ENCODE data around the gene PLSCR5. TPM values are rescaled to one million over a fixed set of nuclear protein-coding genes. Genes with fewer than 3 reads are reported as not detected.
A peak's percentile ranks its signal among the peaks of the same experiment; 100 is the strongest.

PLSCR5 gene
- total RNA-seq, 1 donor from 2014 or later: not detected

- Mint-ChIP-seq H3K36me3 (ENCODE audit: unreplicated experiment) (no peaks in the 10 kb centered on the region), H3K27ac (ENCODE audit: unreplicated experiment) (no peak overlapping the region), H3K27me3 (ENCODE audit: unreplicated experiment) (no peaks in the 10 kb centered on the region), H3K4me1 (ENCODE audit: unreplicated experiment) (peaks cover 11% of the 10 kb centered on the region), H3K4me3 (ENCODE audit: unreplicated experiment) (no peak overlapping the region), H3K9me3 (ENCODE audit: unreplicated experiment) (no peaks in the 10 kb centered on the region)
- TF ChIP-seq CTCF (IDR thresholded peaks at IDR 0.05): no peak
- DNase-seq (ENCODE audit: extremely low spot score, unreplicated experiment): no peak
Observed at GRCh38 chr3:146628671-146629070, 23.5 kb upstream of the PLSCR5 start.

- H3K27ac Mint-ChIP-seq (ENCODE audit: unreplicated experiment): no peak overlapping the region
Observed at GRCh38 chr3:146626403-146627122, 21.4 kb upstream of the PLSCR5 start.

GRCh38 chr3:146625186-146625775 is 20.1 kb upstream of the PLSCR5 start:
- Mint-ChIP-seq H3K36me3 (ENCODE audit: unreplicated experiment) (no peaks in the 10 kb centered on the region), H3K27me3 (ENCODE audit: unreplicated experiment) (no peaks in the 10 kb centered on the region), H3K9me3 (ENCODE audit: unreplicated experiment) (no peaks in the 10 kb centered on the region), H3K4me1 (ENCODE audit: unreplicated experiment) (peaks cover 11% of the 10 kb centered on the region), H3K4me3 (ENCODE audit: unreplicated experiment) (peak overlapping the region; percentile 52), H3K27ac (ENCODE audit: unreplicated experiment) (peak overlapping the region; percentile 71)
- no peak for TF ChIP-seq CTCF (IDR thresholded peaks at IDR 0.05)
- DNase-seq (ENCODE audit: extremely low spot score, unreplicated experiment): no peak

More at GRCh38 chr3:146626403-146627122, 21.4 kb upstream of the PLSCR5 start:
- TF ChIP-seq CTCF (IDR thresholded peaks at IDR 0.05): no peak
- Mint-ChIP-seq H3K4me3 (ENCODE audit: unreplicated experiment) (no peak overlapping the region), H3K9me3 (ENCODE audit: unreplicated experiment) (no peaks in the 10 kb centered on the region), H3K4me1 (ENCODE audit: unreplicated experiment) (peaks cover 11% of the 10 kb centered on the region), H3K36me3 (ENCODE audit: unreplicated experiment) (no peaks in the 10 kb centered on the region), H3K27me3 (ENCODE audit: unreplicated experiment) (no peaks in the 10 kb centered on the region)
- DNase-seq (ENCODE audit: extremely low spot score, unreplicated experiment): no peak

GRCh38 chr3:146621723-146622122 is 16.6 kb upstream of the PLSCR5 start:
- TF ChIP-seq CTCF (IDR thresholded peaks at IDR 0.05): no peak
- DNase-seq (ENCODE audit: extremely low spot score, unreplicated experiment): no peak
- Mint-ChIP-seq H3K27ac (ENCODE audit: unreplicated experiment) (no peak overlapping the region), H3K36me3 (ENCODE audit: unreplicated experiment) (no peaks in the 10 kb centered on the region), H3K9me3 (ENCODE audit: unreplicated experiment) (no peaks in the 10 kb centered on the region), H3K4me1 (ENCODE audit: unreplicated experiment) (peaks cover 11% of the 10 kb centered on the region), H3K27me3 (ENCODE audit: unreplicated experiment) (no peaks in the 10 kb centered on the region), H3K4me3 (ENCODE audit: unreplicated experiment) (no peak overlapping the region)

- no peaks in the 10 kb centered on the region for H3K36me3 Mint-ChIP-seq (ENCODE audit: unreplicated experiment)
- H3K4me1 Mint-ChIP-seq (ENCODE audit: unreplicated experiment): no peaks in the 10 kb centered on the region
- no peak overlapping the region for H3K4me3 Mint-ChIP-seq (ENCODE audit: unreplicated experiment)
- no peak for DNase-seq (ENCODE audit: extremely low spot score, unreplicated experiment)
- no peak overlapping the region for H3K27ac Mint-ChIP-seq (ENCODE audit: unreplicated experiment)
- H3K9me3 Mint-ChIP-seq (ENCODE audit: unreplicated experiment): no peaks in the 10 kb centered on the region
- no peak for TF ChIP-seq CTCF (IDR thresholded peaks at IDR 0.05)
- peaks cover 2% of the 10 kb centered on the region for H3K27me3 Mint-ChIP-seq (ENCODE audit: unreplicated experiment)
Observed at GRCh38 chr3:146612015-146612414, 6.9 kb upstream of the PLSCR5 start.
